Measurements from ENCODE around the gene WDR36.

The WDR36 gene

DNA sequence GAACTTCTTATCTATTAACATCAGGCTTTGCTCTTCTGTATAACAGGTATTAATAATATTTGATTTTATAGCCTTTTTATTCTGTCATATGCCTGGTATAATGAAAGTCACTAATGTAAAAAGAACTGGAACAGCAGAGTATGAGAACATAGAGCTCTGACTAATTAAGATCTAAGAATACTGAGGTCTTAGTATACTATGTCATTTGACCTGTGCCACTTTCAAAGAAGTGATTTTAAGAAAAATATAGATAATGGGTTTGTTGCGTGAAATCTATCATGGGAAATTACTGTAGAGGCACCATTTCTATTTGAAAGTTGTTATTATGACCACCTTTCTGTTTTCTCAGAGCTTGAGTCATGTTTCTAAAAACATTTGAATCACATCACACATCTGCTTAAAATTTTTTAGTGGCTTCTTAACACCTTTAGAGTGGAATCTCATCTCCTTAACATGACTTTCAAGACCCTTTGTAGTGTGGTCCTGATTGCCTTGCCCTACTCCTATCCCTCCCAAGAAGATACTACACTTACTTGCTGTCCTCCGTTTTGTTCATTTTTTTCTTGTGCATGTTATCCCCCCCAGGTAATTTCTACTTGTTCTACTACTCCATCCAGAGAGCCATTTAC is 14.3 kb downstream of the WDR36 start:
- no peak for DNase-seq (ENCODE audit: low read depth)

DNA sequence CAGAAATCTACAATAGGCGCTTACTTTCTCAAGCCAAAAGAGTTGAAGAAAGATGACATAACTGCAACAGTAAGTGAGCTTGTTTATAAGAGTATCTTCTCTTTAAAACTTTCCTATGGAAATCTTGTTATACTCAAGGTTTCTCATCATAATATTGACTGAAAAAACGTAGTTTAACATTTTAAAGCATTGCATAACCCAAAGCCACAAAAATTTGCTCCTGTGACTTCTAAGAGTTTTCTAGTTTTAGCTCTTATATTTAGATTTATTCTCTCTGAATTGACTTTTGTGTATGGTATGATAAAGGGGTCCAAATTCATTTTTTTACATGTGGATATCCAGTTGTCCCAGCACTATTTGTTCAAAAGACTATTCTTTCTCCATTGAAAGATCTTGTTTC is 15.2 kb downstream of the WDR36 start:
- no peak for DNase-seq (ENCODE audit: low read depth)

DNA sequence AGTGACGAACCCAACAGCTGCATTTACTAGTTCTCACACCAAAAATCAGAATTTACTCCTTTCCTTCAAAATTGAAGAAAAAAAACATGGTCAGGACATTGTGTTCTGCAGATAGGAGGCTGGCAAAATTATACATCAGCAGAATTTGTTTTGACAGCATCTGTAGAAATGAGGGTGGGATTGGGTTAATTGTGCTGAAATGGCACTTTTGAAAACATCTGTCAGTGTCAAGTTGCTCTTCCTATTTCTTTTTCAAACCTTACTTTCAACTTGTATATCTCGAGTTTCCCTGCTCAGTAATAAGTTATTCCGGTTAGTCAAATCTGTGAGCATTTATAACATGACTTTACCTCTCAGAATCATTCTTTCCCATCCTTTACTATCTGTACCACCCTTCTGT is 19.8 kb downstream of the WDR36 start:
- DNase-seq (ENCODE audit: low read depth) = no peak

DNA sequence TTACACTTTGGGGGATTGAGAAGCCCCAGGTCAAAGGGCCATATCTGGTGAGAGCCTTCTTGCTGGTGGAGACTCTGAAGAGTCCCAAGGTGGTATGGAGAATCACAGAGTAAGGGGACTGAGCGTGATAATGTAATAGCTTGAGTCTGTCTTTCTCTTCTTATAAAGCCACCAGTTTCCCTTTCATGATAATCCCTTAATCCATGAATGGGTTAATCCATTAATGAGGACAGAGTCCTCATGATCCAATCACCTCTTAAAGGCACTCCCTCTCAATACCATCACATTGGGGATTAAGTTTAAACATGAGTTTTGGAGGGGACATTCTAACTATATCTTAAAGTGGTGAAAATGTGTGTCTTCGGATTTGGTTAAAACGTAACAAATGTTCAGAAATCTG is 21.5 kb downstream of the WDR36 start:
- DNase-seq (ENCODE audit: low read depth) = no peak

DNA sequence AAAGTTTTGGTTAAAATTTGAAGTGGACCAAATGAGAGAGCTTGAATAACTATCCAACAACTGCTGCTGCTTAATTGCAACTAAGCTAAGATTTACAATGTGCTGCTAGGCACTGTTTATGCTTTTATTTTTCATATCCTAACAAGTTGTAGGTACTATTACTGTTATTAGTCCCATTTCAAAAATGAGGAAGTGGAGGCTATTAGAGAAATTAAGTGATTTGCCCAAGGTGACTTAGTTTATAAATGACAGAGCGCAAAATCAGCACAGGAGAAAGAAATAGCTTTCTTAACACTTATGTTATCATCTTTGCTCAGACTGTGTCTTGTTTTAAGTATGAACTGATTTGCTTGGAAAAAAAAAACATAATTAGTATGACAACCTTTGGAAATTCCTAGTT is 23.1 kb downstream of the WDR36 start:
- no peak for DNase-seq (ENCODE audit: low read depth)

DNA sequence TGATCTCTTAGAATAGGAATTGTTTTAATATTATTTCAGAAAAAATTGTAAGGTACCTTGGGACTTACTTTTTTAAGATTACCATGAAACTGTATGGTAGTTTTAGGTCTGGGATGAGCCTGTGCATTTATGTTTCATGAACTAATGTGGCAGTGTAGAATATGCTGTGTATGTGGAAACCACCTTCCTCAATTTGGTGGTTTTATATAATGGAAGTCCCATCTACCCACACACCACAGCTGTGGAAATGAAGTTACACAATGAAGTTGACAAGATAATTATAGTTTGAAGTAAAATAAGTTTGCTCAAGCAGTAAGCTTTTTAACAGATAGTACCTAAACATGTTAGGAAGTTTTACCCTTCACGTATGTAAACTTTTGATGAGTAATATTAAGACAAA is 24.4 kb downstream of the WDR36 start:
- no peak for DNase-seq (ENCODE audit: low read depth)

DNA sequence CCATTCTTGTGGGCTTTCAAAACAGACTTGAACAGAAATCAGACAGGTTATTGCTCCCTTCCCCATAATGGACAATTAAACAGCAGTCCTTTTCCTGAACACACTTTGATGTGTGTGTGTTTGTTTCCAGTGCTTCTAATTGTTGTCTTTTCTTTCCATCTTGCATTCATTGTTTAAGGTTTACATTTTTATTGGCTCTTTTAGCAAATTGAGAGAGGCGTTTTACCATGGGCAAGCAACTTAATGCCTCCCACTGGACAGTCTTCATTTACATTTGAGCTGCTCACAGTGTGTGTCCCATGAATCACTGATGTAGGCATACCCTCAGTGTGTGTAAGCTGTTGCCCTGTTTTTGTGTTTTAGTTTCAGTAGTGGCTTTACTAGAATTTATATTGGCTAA is 25.0 kb downstream of the WDR36 start:
- DNase-seq (ENCODE audit: low read depth) = no peak

DNA sequence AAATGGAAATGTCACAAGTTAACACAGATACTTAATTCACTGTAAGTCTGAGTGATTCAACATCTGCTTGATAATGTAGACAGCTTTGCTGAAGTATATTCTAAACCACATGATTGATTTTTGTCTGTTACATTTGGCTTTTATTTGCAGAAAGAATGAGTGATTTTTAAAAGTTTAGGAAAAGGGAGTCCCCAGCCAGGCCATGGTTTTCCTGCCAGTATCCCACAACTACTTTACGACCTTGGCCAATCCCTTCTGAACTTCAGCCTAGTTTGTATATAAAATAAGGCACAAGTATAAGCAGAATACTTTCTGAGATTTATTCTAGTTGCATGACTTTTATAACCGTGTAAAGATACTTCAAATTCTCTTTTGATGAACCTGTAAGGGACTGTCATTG is 27.1 kb downstream of the WDR36 start:
- DNase-seq (ENCODE audit: low read depth) = no peak

DNA sequence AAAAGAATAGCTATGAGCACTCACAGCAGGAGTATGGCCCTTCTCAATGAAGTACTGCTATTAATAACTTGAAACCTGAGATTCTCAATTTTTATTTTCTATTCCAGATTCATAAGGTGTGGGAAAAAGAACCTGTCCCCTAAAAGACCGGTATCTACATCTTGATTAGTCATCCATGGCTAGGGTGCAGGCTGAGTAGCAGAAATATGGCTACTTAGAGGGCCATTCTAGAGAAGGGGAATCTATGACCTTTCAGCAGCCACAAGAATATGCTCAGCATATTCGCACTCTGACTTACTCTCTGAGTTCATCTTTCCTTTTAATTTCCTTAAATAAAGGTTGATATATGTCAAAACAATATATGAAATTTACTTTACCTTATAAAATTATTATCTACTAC is 27.7 kb downstream of the WDR36 start:
- DNase-seq (ENCODE audit: low read depth) = no peak

DNA sequence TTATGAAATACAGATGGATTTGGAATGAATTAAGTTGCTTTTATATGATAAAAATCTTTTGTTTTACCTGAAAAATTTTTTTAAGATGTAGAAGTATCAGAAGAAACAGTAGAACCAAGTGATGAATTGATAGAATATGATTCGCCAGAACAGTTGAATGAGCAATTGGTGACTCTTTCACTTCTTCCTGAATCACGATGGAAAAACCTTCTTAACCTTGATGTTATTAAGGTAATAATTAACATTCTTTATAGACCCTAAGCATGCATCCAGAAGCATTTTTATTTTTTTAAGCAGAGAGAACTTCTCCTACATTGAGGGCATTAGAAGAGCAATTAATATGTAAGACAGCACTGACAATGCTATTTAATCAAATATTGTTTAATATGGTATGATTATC is 28.8 kb downstream of the WDR36 start:
- no peak for DNase-seq (ENCODE audit: low read depth)

DNA sequence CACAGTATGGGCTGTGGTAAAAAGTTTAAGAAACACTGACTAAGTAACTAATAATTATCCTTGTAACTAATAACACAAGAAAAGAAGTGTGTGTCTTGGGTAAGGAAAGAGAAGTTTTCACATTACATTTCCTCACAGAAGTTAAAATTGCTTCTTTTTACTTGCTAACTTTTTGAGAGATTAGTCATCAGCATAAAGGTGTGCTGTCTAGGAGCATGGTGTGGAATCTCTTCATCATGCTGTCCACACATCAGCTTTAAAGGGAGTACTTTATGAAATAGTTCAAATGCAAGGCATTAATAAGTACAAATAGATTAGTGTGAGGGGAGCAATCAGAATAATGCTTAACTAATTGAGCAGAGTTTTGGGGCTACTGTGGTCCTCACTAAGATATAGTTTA is 29.8 kb downstream of the WDR36 start:
- no peak for DNase-seq (ENCODE audit: low read depth)

DNA sequence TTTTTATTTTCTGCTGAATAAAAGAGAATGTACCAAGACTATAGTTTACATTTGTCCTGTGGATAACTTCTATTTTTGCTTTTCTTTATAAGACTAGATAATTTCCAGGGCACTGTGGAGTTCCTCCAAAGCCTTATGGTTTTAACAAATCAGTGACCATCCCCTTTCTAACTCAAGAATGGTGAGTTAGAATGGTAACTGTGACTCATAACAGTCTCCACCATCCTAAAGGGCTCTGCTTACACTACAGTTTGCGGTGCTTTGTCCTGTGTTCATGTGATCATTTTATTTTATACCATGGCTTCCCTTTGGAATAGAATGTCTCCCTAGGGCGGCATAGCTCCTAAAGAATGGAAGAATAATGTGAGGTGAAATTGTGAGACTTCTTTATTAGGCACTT is 30.2 kb downstream of the WDR36 start:
- no peak for DNase-seq (ENCODE audit: low read depth)

DNA sequence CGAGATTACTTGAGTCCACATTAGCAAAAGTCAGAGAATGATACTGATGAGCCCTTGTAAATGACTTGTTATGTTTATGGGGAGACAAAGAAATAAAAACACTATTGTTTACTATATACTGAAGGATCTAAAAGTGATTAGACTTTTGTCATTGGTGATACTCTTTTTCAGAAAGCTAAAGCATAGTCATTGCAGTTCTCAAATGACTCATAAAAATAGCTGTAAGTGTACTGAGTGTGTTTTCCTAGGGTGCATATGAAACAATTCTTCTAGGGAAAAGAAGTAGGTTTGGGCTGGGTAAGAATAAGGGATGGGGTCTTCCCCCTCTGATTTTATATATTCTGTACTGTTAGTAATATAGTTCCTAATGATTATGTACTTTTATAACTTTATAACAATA is 32.6 kb downstream of the WDR36 start:
- no peak for DNase-seq (ENCODE audit: low read depth)

DNA sequence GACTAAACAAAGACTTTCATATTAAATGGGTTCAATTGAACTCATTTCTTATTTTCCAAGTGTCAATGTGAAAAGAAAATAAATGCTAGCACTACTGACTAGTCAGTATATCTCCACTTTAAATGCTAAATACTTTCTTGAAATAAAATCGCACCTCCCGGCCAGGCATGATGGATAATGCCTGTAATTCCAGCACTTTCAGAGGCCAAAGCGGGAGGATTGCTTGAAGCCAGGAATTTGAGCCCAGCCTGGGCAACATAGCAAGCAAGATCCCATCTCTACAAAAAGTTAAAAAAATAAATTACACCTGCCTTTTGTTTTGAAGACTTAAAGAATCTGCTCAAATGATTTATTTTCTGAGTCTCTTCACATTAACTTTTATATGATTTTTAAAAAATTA is 34.7 kb downstream of the WDR36 start:
- DNase-seq (ENCODE audit: low read depth) = no peak

DNA sequence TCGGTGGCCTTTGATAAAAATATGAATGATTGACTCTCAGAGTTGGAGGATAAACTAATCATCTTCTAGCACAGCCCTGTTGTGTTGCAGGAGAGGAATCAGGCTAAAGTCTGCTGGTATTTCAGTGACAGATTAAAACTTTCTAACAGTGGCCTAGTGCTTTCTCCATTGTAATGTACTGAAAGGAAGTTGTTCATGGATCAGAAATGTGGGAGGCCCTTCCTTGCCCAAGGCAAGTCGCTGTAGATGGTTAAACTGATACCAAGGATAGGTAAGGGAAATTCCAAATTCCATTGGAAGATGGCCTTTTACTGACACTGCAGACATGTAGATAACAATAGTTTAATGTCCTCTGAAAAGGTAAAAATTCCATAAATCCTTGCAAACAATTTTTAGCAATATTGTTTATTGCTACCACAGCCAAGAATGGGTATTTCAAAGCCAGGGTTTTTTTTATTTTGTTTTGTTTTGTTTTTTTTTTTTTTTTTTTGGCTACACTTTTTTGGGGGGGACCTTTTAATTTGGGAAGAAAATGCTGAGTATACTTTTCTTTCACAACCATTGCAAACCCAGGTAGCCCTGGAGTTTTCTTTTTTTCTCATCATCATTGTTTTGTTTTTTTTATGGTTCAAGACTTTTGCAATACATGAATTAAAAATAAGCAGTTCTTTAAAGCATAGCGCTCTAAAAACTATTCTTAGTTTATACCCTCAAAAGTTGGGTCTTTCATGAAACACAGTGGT is 35.5 kb downstream of the WDR36 start:
- DNase-seq (ENCODE audit: low read depth) = no peak

DNA sequence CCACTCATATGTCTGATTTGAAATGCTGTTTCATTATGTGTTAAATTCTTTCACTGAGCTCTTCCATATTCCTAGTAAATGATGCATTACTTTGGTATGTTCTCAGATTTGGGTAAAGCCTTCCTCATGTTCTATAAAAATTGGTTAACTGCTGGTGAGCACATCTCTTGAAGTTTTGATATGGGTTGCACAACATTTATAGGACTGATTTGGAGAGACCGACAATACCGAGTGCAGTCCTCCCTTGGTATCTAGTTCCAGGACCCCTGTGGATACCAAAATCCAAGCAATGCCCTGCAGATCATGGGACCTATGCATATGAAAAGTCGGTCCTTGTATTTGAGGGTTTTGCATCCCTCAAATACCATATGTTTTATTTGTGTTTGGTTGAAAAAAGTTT is 37.8 kb downstream of the WDR36 start:
- DNase-seq (ENCODE audit: low read depth) = no peak

DNA sequence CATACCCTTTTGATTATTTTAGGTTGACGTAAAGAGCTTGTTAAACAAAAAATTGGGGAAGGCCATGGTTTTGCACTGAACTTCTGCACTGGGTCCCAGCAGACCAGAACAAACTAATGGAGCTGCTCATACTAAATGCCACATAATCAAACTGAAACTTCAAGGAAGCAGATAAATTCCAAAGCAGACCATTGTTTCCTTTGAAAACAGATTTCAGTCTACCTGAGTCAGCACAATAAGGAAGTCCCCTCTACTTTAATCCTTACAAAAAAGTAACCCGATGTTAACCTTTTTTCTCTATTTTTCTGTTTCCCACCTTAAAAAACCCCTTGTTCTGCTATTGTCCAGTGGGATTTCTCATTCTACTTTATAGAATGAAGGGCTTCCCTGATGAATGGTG is 39.2 kb downstream of the WDR36 start:
- DNase-seq (ENCODE audit: low read depth) = no peak

DNA sequence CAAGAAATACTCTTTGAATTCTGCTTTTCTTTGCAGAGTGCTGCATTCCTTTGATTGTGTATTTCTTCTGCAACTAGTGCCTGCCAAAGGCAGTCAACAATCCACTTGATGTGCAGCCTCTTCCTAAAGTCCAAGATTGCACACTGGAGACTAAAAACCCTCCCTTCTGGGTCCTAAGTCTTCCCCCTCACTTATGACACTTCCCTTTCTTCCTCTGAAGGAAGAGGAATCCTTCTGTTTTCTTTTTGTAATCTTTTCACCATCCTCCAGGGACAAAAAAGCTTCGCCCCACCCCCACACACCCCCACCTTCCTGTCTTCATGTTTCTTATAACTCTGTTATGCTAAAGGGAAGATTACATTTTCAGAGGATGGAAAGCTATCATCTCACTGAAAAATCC is 39.9 kb downstream of the WDR36 start:
- DNase-seq (ENCODE audit: low read depth) = no peak

DNA sequence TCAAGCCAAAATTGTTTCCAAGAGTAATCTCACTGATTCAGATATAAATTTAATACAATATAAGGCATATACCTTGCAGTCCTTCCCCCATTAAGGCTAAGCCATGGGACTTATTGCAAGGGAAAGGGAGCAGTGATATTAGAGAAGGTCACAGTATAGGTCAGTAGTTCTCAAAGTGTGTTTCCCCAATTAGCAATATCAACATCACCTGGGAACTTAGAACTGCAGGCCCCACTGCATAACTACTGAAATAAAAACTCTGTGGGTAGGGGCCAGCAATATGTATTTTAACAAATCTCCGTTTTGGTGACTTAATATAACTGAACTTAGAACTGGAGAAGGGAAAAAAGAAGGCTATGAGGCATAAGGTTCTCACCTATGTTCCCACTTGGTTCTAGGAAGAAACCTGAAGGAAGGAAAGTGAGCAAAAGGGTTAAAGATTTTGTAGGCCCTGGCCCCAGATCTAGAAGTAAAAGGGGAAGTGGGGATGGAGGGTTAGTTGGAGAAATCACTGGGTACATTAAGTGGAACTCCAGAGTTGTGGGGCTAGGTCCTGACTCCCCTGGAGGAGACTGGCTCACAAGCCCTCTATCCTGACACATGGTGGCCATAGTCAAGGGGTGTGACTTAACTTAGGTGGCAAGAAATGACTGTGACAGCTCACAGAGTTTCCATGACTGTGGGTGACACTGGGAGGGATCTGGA is 40.7 kb downstream of the WDR36 start:
- DNase-seq (ENCODE audit: low read depth) = no peak

DNA sequence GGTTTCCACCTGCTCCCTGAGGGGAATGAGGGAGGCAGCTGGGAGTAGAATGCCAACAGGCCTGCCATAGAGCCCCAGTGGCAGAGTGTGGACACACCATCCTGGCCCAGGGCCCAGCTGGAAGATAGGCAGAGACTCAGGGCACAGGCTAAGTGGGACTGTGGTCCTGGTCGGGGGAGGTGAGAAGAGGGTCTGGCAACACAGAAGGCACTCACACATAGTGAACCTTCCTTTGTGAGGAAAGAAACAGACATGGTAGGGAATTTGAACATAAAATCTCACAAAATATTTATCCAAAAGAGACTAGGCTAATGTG is 41.2 kb downstream of the WDR36 start:
- DNase-seq (ENCODE audit: low read depth) = no peak

DNA sequence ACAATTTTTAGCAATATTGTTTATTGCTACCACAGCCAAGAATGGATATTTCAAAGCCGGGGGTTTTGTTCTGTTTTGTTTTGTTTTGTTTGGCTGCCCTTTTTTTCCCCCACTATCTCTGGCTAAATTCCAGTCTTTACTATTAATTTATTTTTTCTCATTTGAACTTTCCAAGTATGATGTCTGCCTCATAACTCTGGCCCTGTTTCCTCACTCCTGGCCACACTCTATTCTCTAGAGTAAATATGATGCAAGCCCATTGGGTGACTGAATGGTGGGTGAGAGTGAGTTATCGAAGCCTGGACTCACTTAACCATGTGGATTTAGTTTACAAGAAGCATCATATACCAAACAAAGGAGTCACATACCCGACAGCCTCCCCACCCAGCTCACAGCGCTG is 41.9 kb downstream of the WDR36 start:
- peak; percentile 65 for DNase-seq (ENCODE audit: low read depth)

DNA sequence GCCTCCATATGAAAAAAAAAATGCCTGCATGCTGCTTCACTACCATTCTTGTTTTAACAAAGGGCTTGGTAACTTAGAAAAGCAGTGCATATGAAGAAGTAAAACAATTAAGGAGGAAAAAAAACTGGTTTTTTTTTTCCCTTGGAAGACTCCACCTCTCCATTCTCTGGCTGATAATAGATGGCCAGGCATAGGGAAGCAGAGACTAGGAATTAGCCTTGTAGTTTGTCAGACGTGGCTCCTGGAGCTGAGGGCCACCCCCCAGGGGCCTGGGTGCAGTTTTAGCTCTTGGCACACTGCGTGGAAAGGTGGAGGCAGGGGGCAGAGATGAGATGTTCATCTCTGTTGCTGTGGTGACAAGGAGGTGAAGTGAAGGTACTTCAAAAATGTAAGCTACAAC is 42.7 kb downstream of the WDR36 start:
- DNase-seq (ENCODE audit: low read depth) = no peak

DNA sequence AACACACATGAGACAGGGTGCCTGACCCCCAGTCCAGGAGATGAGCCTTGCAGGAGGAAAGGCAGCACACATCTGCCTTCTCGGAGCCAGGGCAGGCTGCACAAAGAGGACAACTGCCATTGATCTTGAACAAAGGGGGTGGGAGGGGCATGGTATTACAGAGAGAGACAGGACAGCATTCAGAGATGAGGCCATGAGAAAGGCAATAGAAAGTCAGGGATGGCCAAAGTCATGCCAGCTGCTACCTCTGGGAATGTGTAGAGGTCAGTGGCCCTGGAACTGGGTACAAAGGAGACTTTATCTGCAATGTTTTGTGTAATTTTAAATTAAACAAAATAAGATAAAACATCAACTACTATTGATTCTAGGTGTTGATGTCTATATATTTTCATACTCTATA is 43.2 kb downstream of the WDR36 start:
- DNase-seq (ENCODE audit: low read depth) = no peak

DNA sequence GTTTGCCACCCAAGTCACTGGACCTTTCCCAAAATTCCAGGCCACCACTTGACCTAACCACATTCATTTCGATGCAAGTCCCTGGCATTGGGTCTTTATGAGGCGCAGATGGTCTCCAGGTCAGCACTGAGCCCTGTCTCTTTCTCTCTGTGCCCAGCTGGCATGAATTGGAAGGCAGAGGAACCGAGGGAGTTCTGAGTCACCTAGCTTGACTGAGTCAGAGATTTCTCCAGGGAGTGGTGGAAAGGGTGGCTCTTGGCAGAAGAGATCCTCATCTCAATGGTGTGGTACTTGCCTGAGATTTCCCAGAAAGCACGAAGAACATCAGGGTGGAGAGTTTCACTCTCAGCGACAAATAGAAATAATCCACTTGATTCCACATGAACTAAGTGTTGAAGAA is 43.8 kb downstream of the WDR36 start:
- DNase-seq (ENCODE audit: low read depth) = peak; percentile 56
